ENCODE results near the gene PTGDS.
A peak's percentile ranks its signal among the peaks of the same experiment; 100 is the strongest.

PTGDS gene

DNA sequence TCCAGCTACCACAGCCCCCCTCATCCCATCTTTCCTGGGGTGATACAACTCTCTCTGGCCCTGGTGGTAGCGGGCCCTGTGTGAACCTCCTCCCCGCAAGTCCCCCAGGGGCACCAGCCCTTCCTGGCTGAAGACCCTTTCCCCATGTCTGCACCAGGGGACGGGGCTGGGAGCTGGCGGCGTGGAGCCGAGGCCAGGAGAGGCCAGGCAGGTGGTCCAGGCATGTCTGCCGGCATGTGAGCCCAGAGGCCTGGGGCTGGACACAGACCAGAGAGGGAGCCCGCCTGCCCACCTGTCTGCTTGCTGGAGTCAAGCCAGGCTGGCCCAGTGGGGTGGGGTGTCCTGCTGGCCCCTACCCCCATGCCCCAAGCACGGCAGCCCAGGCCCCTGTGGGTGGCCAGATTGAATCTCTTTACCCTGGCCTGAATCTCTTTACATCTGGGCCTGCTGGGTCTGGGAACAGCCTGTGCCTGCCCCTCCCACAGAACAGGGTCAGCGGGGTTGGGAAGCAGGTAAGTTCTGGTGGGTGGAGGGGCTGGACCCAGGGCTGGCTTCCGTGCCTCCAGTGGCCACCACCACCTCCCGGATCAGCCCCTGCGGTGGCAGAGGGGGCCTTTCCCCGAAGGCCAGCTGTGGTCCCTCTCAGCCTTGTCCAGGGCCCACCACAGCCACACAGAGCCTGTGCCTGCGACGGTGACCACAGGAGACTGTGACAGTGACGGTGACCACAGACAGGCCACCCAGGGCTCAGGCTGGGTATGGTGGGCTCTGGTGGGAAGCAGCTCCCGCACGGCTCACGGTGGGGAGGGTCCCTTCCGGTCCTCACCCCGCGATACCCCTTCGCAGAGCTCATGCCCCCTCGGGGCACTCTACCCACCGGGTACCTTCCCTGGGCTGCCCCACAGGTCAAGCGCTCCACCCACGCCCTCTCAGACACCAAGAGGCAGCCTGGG, 18.1 kb upstream of the PTGDS start:
- no peak for DNase-seq

DNA sequence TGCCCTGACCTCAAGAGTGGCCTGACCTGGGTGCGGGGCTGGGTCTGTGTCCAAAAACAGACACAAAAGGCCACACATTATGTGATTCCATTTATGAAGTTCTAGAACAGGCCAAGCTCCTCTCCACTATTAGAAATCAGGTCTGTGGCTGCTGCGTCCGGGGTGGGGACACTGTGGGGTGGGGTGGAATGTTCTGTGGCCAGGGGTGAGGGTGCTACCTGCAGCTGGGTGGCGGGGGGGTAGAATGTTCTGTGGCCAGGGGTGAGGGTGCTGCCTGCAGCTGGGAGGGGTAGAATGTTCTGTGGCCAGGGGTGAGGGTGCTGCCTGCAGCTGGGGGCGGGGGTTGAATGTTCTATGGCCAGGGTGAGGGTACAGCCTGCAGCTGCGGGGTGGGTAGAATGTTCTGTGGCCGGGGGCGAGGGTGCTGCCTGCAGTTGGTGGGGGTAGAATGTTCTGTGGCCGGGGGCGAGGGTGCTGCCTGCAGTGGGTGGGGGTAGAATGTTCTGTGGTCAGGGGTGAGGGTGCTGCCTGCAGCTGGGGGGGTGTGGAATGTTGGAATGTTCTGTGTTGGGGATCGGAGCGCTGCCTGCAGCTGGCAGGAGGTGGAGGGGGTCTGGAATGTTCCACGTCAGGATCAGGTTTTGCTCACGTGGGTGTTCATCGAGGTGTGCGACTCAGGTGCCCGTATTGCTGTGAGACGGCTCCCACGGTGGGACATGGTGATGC, 16.9 kb upstream of the PTGDS start:
- no peak for DNase-seq

DNA sequence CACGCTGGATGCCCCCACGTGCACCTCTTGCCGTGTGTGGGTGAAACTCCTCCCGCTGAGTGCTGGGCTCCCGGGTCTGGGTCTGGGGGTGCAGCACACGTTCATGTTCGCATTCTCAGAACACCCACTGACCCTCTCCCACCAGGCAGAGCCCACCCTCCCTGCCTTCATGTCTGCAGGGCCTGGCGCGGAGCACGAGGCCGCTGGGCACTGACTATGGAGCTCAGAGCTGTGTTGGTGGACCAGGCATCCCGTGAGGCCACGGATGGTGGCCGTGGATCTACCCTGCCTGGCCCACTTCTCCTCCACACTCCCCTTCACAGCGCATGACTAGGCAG, 16.4 kb upstream of the PTGDS start:
- no peak for DNase-seq

DNA sequence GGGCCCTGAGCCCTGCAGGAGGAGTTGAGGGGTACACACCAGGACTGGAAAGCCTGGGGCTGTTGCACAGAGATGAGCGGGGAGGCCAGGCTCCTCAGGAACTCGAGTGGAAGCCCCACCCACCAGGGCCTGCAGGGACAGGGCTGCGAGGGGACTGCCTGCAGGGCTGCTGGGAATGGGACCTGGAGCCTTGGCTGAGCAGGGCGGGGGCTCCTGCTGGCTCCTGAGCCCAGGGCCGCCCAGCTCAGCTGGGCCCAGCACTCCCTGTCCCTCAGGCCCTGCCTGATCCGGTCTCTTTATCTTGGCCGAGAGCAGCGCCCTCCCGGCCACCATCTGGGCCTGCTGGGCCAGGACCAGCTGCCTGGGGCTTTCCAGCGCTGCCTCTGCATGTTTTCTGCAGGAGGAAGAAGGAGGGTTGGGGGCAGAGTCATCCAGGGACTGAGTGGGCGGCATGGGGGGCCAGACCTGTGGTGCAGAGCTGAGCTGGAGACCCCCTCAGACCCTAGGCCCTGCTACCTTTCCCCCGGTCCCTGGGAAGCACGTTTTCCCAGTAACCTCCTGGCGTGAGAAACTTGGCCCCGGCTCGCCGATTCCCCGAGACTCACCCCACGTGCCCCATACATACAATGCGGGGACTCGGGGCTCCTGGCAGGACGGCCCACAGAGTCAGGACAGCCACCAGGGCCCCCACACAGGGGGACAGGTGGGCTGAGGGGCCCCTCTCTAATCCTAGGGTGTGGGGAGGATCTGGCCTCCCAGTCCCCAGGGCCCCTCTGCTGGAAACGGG, 15.8 kb upstream of the PTGDS start:
- DNase-seq: no peak

DNA sequence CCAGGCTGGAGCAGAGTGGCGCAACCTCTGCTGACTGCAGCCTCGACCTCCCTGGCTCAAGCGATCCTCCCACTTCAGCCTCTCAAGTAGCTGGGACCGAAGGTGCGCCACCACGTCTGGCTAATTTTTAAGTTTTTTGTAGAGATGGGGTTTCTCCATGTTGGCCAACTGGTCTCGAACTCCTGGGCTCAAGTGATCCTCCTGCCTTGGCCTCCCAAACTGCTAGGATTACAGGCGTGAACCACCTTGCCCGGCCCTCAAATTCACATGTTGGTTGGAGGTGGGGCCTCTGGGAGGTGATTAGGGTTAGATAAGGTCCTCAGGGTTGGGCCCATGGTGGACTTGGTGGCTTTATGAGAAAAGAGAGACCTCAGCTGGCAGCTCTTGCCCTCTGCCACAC, 15.1 kb upstream of the PTGDS start:
- DNase-seq: no peak

DNA sequence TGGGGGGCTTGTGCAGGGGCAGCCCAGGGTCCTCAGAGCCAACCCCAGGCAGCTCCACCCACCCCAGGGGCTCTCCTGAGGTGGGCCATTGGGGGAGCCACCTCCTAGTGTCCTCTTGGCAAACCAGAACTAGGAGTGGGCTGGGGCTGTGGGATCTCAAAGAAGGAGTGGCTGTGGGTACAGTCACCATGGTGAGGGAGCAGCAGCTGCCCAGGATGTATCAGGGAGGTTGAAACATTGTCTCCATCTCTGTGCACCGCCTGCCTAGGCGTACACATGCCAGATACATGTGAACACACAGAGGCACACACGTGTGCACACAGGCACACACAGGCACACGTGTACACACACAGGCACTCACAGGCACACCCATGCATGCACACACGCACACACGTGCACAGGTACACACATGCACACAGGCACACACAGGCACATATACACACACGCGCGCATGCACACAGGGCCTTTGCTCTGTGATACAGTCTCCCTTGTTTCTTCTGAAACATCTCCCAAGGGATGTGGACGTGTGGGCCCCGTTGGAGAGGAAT, 14.5 kb upstream of the PTGDS start:
- DNase-seq: no peak

GRCh38 chr9:136963341-136963740, 14.0 kb upstream of the PTGDS start:
- DNase-seq: no peak

DNA sequence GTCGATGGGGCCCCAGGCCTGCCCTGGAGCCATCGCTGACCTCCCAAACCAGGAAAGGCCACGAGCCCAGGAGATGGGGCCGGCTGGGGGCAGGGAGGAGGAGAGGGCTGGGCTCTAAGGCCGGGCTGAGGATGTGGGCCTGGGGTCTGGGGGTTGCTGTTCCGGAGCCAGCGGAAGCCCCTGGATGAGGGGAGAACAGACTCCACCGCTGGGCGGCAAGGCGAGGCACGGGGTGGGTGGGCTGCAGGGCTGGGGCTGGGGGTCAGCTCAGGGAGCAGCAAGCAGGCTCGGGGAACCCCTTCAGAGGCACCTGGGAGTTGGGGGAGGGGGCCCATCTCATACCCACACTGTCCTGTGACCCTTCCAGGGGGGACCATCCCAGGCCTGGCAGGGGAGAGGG, 13.6 kb upstream of the PTGDS start:
- no peak for DNase-seq

- no peak for DNase-seq
These were observed 13.1 kb upstream of the PTGDS start for GRCh38 chr9:136964171-136964689.

GRCh38 chr9:136964833-136965422, 12.4 kb upstream of the PTGDS start:
- DNase-seq: no peak

- peak; percentile 28 for DNase-seq
These were observed 11.4 kb upstream of the PTGDS start for GRCh38 chr9:136965771-136966484.

DNA sequence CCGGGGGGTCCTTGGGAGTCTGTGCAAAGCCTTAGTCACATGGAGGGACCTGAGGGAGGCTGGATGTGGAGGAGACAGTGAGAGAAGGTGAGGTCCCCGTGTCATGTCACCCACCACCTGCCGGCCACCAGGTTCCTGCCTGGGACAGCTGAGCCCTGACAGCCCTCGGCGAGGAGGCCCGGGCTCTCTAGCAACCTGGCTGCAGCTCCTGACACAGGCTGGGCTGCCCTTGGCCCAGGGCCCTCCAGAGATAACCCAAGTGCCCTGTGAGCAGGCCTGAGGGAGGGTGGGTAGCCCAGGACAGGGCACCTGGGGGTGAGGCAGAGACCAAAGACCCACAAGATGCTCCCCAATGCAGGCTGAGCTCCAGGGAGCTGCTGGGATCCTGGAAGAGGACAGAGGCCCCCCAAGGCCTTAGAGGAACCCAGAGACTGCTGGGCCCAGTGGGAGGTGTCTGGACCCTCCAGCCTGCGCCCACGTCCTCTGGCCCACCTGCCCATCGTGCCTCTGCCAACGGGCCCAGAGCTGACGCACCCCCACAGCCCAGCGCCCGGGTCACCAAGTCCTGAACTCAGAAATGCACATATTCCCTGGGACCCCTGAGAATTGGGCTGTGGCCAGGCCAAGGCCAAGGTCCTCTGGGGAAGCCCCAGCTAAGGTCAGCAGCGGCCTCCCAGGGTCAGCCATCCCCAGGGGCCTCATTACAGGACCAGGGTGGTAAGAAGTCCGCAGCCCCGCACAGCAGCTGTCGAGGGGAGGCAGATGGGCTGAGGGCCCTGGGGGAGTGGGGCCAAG, 8.8 kb upstream of the PTGDS start:
- no peak for DNase-seq

- no peak for DNase-seq
These were observed 8.2 kb upstream of the PTGDS start for GRCh38 chr9:136969150-136969549.

DNA sequence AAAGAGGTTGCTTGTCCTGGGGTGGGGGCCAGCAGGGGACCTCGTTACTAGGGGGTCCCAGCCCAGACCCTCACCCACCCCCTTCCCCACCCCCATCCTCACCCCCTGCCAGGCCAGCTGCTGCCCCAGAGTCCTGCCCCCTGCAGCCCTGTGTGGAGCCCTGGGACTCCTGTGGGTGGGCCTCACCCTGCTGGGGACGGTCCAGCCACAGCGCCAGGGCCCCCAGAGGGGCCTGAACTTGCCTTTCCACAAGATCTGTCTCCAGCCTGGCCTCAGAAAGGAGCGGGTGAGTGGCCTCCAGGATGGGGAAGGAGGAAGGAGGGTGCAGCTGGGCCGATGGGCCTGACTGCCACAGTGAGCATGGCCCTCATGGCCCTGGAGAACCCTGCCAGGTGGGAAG, 7.5 kb upstream of the PTGDS start:
- no peak for DNase-seq

DNA sequence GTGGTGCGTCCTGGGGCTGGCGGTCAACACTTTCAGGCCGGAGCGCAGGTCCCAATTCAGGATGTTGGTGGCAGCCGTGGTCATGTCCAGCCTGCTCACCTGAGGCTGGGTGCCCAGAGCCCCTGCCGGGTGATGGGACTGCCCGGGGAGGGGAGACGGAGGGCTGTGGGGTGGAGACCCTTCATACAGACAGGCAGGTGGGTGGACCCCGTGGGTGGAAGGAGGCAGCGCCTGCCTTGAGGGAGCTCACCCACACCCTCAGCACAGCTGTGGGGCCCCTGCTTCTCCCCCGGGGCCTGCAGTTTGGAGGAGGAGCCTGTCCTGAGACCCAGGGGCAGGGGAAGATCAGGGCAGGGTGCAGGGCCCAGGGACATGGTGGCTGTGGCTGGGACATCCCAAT, 6.9 kb upstream of the PTGDS start:
- DNase-seq: no peak

DNA sequence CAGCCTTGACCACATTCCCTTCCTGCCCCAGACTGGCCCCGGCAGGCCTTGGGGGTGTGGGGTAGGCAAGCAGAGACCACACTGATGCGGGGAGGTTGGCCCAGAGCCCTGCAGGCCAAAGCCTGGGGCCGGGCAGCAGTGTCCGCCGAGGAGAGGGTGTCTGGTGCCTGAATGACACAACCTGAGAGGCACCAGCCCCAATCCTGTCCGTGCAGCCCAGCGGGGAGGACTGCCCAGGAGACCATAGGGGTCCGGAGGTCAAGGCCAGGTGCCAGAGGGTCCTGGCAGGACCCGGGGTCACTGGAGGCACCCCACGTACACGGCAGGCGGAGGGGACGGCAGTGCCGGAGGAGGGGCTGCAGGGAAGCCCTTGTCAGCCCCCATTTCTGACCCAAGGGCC, 5.6 kb upstream of the PTGDS start:
- no peak for DNase-seq

DNA sequence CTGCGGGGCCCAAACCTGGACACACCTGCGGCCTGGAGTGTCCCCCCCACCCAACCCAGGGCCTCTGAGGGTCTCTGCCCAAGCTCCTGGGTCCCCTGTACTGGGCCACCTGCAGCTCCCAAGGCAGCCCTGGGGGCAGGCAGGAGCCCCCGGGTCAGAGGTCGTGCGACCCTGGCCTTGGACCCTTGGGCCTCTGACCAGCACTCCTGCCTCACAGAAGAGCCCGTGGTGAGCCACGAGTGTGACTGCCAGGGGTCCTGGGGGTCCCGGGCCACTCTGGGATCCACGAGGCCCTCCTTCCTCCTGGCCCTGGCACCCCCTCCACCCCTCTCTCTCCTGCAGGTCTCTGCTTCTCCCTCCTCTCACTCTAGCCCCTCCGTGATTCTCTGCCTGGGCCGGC, 5.0 kb upstream of the PTGDS start:
- no peak for DNase-seq

DNA sequence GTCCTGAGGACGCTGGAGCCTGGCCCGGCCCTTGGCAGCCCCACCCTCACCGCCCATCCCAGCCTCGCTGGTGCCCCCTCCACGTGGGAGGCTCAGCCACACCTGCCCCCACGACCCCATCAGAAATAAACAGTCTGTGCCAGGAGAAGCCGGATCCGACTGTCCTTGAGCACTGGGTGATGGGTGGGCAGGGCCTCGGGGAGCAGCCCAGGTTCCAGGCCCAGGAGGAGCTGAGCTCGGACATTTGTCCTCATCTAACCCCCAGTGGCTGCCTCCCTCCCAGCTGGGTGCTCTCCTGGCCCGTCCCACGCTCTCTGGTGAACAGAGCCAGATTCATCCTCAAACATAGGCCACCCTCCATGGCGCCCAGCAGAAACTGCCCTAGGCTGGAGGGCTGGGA, 4.6 kb upstream of the PTGDS start:
- no peak for DNase-seq

DNA sequence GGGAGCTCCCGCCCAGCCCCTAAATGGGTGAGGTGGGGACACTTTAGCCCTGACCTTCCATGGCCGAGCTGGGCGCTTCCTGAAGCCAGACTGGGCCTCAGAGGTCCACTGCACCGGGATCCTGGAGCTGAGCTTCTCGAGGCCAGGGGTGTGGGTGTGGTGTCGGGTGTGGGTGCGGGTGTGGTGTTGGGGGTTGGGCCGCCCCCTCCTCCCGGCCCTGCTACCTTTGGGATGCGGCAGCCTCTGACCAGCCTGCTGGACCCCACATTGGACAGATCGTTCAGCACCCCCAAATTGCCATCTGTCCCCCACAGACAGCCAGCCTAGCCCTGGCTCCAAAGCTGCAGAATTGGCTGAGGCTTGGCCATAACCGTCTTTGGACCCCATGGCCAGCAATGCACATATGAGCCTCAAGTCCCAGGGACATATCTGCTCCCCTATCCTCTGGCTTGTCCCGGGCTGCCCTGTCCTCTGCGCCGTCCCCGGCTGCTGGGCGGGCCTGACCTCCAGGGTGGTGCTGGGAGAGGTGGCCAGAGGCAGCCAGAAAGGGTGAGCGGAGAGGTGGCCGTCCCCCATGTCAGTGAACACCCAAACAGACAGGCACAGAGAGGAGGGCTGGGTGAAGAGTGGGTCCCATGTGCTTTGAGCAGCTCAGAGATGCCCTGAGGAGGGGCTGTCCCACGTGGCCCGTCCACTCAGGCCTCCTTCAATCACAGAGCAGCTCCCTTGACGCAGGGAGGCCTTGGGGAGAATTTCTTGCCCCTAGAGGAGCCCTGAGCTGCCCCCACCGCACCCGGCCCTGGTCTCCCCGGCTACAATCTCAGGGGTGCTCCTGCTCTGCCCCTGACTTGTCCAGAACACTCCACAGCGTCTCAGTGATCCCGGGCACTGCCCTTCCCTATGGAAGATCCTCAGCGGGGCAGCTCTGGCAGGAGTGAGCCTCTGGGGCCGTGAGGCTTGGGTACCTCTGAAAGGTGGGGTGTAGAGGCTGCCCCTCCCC, 3.4 kb upstream of the PTGDS start:
- no peak for DNase-seq

Data from activated CD4-positive, alpha-beta T cell treated with anti-CD3 and anti-CD28 coated beads for 48 hours (primary cell).